H1 (cell line): Measurements from ENCODE around the gene PALM3. TPM values are rescaled to one million over a fixed set of nuclear protein-coding genes. Genes with fewer than 3 reads are reported as not detected.

Experiments
- ATF2 ChIP-seq: IDR thresholded peaks from 2 replicates; pipeline ENCODE4 v1.6.1; 2012; ENCODE audit warnings: low read length, inconsistent platforms
- BACH1 ChIP-seq: IDR thresholded peaks from 2 replicates; pipeline ENCODE4 v1.6.1; 2012; ENCODE audit warnings: low read length, improper control_type of control experiment
- CHD2 ChIP-seq: IDR thresholded peaks from 2 replicates; pipeline ENCODE4 v1.6.1; 2012; ENCODE audit warnings: low read length, improper control_type of control experiment
- NANOG ChIP-seq: IDR thresholded peaks from 2 replicates; pipeline ENCODE4 v1.6.1; 2011; ENCODE audit warnings: low read length, low read depth, mild to moderate bottlenecking, inconsistent platforms; ENCODE audit not compliant: insufficient read depth, poor library complexity, severe bottlenecking
- RXRA ChIP-seq: IDR thresholded peaks from 2 replicates; pipeline ENCODE4 v1.6.1; 2011; ENCODE audit warnings: low read depth, mild to moderate bottlenecking, low read length, moderate library complexity; ENCODE audit not compliant: insufficient read depth
- TBP ChIP-seq: IDR thresholded peaks from 2 replicates; pipeline ENCODE4 v1.6.1; 2011; ENCODE audit warnings: low read depth, low read length, improper control_type of control experiment
- polyA plus RNA-seq, 7 experiments: library from polyadenylated mRNA; depleted of rRNA in 3 of 7; stranded (reverse) in 5 of 7; unstranded in 2 of 7; fragments of >200 nt in 5 of 7; fragments of 200-250 nt in 2 of 7; gene quantifications; 1 replicate in 5 of 7; 2 replicates in 1 of 7; 4 replicates in 1 of 7; pipeline versions ENCODE4 v1.2.1 to v1.2.3, GENCODE V29; 2011 to 2013; ENCODE audit warnings: missing spikeins in 2 of 7, mixed read lengths in 2 of 7
- total RNA-seq: library from RNA; stranded (reverse); fragmentation: NEBNext Ultra II Directional; extraction: Animal tissue kit (Norgen Biotek cat#: 25700); gene quantifications from 2 replicates; pipeline ENCODE4 v1.2.1, GENCODE V29; 2021

The PALM3 gene
- total and polyA plus RNA-seq, 2 of the 8 experiments (the other 6 are each of a cell fraction or from before 2014, with no cell fraction given): 5.8 to 31.3 TPM

GRCh38 chr19:14059652-14060155 is 2.2 kb downstream of the PALM3 start (continued):
- no peak for TF ChIP-seq ATF2
- no peak for TF ChIP-seq NANOG
- TF ChIP-seq BACH1: no peak
- no peak for TF ChIP-seq RXRA
- TF ChIP-seq CHD2: no peak
- TF ChIP-seq TBP: no peak
- TF ChIP-seq, all 59 proteins: peak for 0
